Stimulated activated naive CD8-positive, alpha-beta T cell treated with anti-CD3 and anti-CD28 coated beads, Interleukin-15, amount 100 ng/mL, for 72 hours (primary cell): ENCODE data around the gene NOP14.

Source experiments
- ATAC-seq: fragments of 150-1000 bp; cut with Tn5 transposase; 2 replicates; pipeline ENCODE4 v1.10.0; 2021; ENCODE audit warnings: mild to moderate bottlenecking, moderate library complexity
- DNase-seq, 2 donors: peaks; one replicate each; pipeline ENCODE4 v3.0.0; 2021 to 2022
- H3K27ac Mint-ChIP-seq, 2 donors: one replicate each; pipeline ENCODE4 v1.8.0; 2022; ENCODE audit warnings: mild to moderate bottlenecking in 2 of 2, mixed read lengths in 2 of 2, moderate library complexity in 2 of 2
- H3K27me3 Mint-ChIP-seq: one replicate; pipeline ENCODE4 v1.8.0; 2022; ENCODE audit warnings: mixed read lengths
- H3K4me1 Mint-ChIP-seq: one replicate; pipeline ENCODE4 v1.8.0; 2022; ENCODE audit warnings: mild to moderate bottlenecking, mixed read lengths
- H3K4me3 Mint-ChIP-seq, 2 donors: one replicate each; pipeline ENCODE4 v1.8.0; 2022; ENCODE audit warnings: mild to moderate bottlenecking in 2 of 2, mixed read lengths in 2 of 2, moderate library complexity in 1 of 2
- H3K9me3 Mint-ChIP-seq, 2 donors: one replicate each; pipeline ENCODE4 v1.8.0; 2022; ENCODE audit warnings: mixed read lengths in 2 of 2

The NOP14 gene

DNA sequence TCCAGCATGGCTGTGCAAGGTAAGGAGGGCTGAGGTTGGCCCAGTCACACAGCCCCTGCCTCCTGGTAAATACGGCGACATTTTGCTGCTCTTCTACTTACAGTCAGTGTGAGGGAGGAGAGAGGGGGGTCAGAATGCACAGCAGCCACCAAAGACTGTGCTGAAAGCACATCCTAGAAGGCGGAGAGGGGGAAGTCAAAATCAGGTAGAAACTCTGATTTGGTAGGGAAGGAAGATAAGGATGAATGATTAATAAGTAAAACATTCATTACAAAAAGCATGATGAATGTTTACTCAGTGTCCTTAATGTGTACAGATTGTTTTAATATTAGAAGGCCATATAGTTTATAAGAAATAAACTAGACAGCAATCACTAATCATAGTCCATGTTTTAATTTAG, 62.0 kb downstream of the NOP14 start:
- no peaks in the 10 kb centered on the region for H3K9me3 Mint-ChIP-seq
- no peak for DNase-seq
- H3K27me3 Mint-ChIP-seq = no peaks in the 10 kb centered on the region
- H3K4me1 Mint-ChIP-seq = peaks cover 19% of the 10 kb centered on the region
- no peak overlapping the region for H3K4me3 Mint-ChIP-seq
- ATAC-seq = no peak
- H3K27ac Mint-ChIP-seq = no peak overlapping the region

DNA sequence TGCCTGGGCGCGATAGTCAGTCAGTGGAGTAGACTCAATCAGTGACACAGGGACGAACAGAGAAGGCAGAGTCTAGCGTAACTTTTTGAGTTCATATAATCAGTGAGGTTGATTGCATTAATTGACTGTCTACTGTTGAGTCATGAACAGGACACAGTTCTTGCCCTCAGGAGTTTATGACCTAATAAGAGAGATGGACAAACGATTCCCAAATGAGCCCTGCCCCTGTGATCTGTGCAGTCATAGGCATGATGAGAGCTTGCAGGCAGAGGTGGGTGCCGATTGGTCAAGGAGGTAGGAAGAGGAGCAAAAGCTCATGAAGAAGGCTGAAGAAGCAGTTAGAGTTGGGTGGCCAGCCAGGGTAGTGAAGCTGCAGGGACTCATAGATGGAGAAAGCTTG, 62.5 kb downstream of the NOP14 start:
- H3K27me3 Mint-ChIP-seq = no peaks in the 10 kb centered on the region
- DNase-seq (no peak), ATAC-seq (no peak)
- peaks cover 14% of the 10 kb centered on the region for H3K4me1 Mint-ChIP-seq
- H3K4me3 Mint-ChIP-seq = no peak overlapping the region
- H3K27ac Mint-ChIP-seq = peak overlapping the region; percentile 10 to 36
- H3K9me3 Mint-ChIP-seq = no peaks in the 10 kb centered on the region

DNA sequence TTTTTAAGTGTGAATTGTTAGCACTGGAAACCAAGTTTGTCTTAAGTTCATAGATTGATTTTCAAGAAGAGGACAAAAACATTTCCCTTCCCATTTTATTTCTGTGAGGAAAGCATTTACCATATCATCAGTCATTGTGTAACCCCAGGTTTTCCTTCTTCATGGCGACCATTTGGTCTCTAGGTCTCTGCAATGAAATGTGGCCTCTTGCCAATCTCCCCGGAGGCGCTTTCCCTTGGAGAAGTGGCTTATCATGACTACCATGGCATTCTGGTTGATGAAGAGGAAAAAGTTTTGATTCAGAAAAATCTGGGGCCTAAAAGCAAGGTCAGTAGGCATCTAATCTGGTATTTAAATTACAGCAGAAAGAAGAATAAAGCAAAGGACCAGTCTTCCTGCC, 65.2 kb downstream of the NOP14 start:
- no peaks in the 10 kb centered on the region for H3K4me1 Mint-ChIP-seq

DNA sequence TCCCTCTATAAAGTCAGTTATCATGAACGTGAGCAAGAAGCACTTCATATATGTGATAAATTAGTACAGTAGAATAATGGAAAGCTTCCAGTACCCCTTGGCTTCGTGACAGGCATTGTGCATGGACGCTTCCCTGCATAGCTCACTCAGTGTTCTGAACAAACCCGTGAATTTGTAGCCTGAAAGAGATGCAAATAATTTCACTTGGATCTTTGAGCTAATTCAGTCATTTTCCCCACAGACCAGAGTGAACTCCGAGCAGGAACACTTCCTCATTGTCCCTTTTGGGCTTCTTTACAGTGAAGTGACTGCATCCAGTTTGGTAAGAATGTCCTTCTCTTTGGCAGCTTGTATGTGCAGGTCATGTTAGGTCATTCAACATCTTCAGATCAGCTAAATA, 69.4 kb downstream of the NOP14 start:
- DNase-seq (no peak), ATAC-seq (no peak)
- Mint-ChIP-seq H3K4me3 (no peak overlapping the region), H3K9me3 (no peaks in the 10 kb centered on the region), H3K27ac (no peak overlapping the region), H3K4me1 (no peaks in the 10 kb centered on the region), H3K27me3 (no peaks in the 10 kb centered on the region)

More for the DNA sequence above, 65.2 kb downstream of the NOP14 start:
- ATAC-seq (no peak), DNase-seq (no peak)
- Mint-ChIP-seq H3K27me3 (no peaks in the 10 kb centered on the region), H3K27ac (no peak overlapping the region), H3K4me3 (no peak overlapping the region), H3K9me3 (no peaks in the 10 kb centered on the region)

DNA sequence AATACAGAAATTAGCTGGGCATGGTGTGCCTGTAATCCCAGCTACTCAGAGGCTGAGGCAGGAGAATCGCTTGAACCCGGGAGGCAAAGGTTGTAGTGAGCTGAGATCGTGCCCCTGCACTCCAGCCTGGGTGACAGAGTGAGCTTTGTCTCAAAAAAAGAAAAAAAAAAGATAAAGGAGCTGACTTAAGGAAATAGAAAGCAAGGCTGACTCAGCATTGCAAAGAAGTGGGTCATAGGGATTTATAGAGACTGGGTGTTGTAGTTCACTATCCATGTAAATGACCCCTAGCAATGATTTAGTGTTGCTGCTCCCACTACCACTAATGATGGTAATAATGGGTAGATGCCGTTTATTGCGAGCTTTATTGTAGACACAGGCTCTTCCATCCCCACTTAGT, 71.9 kb downstream of the NOP14 start:
- no peak for ATAC-seq
- H3K27me3 Mint-ChIP-seq = no peaks in the 10 kb centered on the region
- no peaks in the 10 kb centered on the region for H3K9me3 Mint-ChIP-seq
- no peak for DNase-seq
- no peak overlapping the region for H3K4me3 Mint-ChIP-seq
- H3K27ac Mint-ChIP-seq = peak overlapping the region; percentile 24 to 80
- no peaks in the 10 kb centered on the region for H3K4me1 Mint-ChIP-seq

DNA sequence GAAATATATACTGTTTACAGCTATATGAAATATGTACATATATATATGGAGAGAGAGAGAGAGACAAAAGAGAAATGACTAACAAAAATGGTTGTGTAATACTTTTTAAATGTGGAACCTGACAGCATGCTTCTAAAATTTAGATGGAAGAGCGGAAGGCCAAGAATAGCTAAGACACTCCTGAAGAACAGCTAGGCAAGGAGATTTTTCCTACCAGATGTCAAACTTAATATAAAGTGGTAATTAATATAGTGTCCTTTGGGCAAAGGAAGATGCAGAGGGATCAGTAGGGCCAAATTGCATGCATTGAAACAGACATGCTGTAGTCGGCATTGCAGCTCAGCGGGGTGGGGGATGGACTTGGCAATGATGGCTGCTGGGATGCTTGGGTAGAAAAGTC, 74.3 kb downstream of the NOP14 start:
- DNase-seq (no peak), ATAC-seq (no peak)
- no peaks in the 10 kb centered on the region for H3K9me3 Mint-ChIP-seq
- H3K4me3 Mint-ChIP-seq = no peak overlapping the region
- no peak overlapping the region for H3K27ac Mint-ChIP-seq
- H3K27me3 Mint-ChIP-seq = no peaks in the 10 kb centered on the region
- no peaks in the 10 kb centered on the region for H3K4me1 Mint-ChIP-seq
